ENCODE data around the gene VOPP1. TPM values are rescaled to one million over a fixed set of nuclear protein-coding genes. Genes with fewer than 3 reads are reported as not detected.

VOPP1 gene
- total and polyA plus RNA-seq, 2 of the 13 experiments (the other 11 are each of a cell fraction or from before 2014, with no cell fraction given): 21.8 to 55.3 TPM

DNA sequence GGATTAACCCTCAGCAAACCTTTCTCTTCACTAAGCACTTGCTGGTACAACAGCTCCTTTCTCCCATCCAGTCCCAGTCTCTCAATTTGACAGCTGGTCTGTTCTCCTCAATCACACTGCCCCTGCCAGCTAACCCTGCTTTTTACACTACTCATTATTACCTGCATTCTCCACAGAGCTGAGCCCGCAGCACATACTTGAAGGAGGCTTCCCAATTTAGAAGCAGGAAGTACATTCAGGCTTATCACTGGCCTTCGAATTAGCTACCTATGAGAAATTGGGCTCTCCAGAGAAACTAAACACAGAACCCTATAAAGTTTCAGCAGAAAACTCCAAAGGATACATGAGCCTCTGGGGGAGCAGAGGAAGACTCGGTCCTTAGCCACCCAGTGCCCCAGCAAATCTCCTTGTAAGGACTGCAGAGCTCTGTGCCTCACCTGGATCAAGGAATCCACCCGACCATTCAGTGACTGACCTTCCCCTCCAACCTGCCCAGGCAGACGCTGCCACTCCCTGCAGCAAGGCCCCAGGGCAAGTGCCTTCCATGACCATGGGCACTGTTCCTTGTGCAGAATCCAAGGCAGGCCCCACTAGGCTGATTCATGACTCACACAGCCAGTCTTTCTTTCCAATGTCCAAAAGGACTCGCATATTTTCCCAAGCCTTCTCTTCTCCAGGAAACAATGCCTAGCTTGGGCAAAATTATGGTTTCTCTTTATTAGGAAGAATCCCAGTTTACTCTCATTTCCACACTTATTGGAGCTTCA lies 68.0 kb downstream of the VOPP1 start (continued):
- no peak for TF ChIP-seq NFE2 (CRISPR knock-in tag; IDR thresholded peaks at IDR 0.05)

DNA sequence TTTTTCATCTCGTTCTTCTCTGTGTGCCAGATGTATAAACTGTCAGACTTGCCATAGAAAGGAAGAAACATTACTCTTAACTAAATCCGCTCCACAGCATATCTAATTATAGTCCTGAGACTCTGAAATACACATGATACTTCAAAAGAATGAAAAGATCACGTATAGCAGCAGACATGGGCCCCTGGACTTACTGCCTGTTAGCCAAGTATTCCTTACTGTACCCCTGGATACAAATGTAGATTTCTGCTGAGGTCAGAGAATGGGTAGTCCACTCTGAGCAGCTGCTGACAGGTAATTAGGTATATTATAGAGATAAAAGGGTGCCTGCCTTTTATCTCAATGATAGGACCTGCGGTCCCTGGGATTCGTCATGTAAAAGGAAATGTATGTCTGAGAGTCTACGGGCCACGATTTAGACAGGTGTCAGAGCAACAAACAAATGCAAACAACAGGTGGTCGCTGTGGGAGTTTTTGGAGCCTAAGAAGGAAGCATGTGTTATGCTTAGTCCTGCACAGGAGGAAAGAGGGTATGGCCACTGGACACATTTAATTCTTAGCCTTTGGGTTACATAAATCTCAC lies 69.4 kb downstream of the VOPP1 start:
- no peak overlapping the region for H3K27ac ChIP-seq (ENCODE audit: extremely low read length, insufficient read depth, low read length)
- in situ Hi-C loops (cut with HindIII; ENCODE audit: extremely low pct_ligation_motif_present, low pct_unique_long_range_greater_than_20kb): no loop called here
- H4K20me1 ChIP-seq (ENCODE audit: insufficient read depth, low read length): no peaks in the 10 kb centered on the region
- BruUV-seq (replicated peaks): no TSS peak
- no peaks in the 10 kb centered on the region for H3K79me2 ChIP-seq (ENCODE audit: insufficient read depth, low read length)
- intact Hi-C loops (cut with micrococcal nuclease; ENCODE audit: unreplicated experiment): no loop called here
- H3K36me3 ChIP-seq (replicated peaks in 1 of 2; ENCODE audit: control insufficient read depth in 1 of 2, insufficient read depth in 2 of 2, low read length in 2 of 2): peaks cover 0 to 3% of the 10 kb centered on the region in 2 experiments
- 98% methylated on average over 8 of the region's 8 CpGs for WGBS (ENCODE audit: low lambda C conversion rate)
- peaks cover 1% of the 10 kb centered on the region; the same call in 1 of the 2 replicates for H3K4me1 ChIP-seq (ENCODE audit: insufficient read depth, low read length)
- FAIRE-seq: no peak
- no peak for DNase-seq (ENCODE audit: low spot score)
- ATAC-seq: no peak
- H3K4me3 ChIP-seq (replicated peaks in 1 of 3; ENCODE audit: insufficient read depth in 1 of 3, low read depth in 2 of 3, low read length in 3 of 3): no peak overlapping the region
- H3K27me3 ChIP-seq (ENCODE audit: control insufficient read depth in 1 of 2, insufficient read depth in 2 of 2, low read length in 2 of 2): no peaks in the 10 kb centered on the region
- ChIA-PET CTCF (ENCODE audit: low intra/inter-chr PET ratio, low total read pairs) (no interaction called here), POLR2A (no interaction called here)
- no peaks in the 10 kb centered on the region for H3K9me3 ChIP-seq (ENCODE audit: low read length)
- TF ChIP-seq, protein P1, sequence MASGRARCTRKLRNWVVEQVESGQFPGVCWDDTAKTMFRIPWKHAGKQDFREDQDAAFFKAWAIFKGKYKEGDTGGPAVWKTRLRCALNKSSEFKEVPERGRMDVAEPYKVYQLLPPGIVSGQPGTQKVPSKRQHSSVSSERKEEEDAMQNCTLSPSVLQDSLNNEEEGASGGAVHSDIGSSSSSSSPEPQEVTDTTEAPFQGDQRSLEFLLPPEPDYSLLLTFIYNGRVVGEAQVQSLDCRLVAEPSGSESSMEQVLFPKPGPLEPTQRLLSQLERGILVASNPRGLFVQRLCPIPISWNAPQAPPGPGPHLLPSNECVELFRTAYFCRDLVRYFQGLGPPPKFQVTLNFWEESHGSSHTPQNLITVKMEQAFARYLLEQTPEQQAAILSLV (CRISPR knock-in tag; IDR thresholded peaks at IDR 0.05; ENCODE audit: borderline replicate concordance): no peak
- H3K4me2 ChIP-seq (ENCODE audit: low read depth, low read length): no peak overlapping the region
- no peak overlapping the region for H2AFZ ChIP-seq (ENCODE audit: low read length)
- H3K9ac ChIP-seq (ENCODE audit: insufficient read depth, low read depth, low read length): no peak overlapping the region

DNA sequence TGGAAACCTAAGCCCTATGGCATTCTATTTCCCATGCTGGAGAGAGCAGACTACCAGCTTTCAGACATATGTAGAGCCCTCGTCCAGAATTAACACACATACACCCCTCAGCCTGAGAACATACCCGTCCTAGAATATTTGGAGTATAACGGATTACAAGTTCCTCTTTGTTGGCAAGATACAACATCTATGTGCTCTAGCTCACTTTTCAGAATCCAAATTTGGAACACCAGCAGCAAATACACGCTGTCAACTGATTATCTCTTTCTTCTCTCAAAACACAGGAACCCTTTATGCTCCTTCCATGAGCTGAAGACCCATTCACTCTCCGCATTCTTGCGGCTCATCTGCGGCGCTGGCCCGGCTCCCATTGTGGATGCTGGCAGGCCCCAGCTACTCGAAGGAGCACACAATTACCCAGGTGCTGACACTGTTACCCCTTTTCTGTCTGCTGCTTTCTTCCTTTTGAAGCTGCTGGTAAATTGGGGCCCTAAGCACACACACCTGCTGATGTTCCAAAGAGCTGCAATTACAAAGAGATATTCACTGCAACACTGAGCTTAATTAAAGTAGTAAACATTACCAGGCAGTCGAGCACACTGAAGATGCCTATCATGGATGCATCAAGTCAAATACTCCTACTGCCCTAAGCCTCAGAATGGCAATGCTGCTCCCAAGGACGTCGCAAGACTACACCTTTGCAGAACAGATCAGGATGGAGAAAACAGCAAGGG lies 70.0 kb downstream of the VOPP1 start:
- no TSS peak for BruUV-seq (replicated peaks)
- H3K27me3 ChIP-seq (ENCODE audit: control insufficient read depth in 1 of 2, insufficient read depth in 2 of 2, low read length in 2 of 2): no peaks in the 10 kb centered on the region
- H4K20me1 ChIP-seq (ENCODE audit: insufficient read depth, low read length): no peaks in the 10 kb centered on the region
- intact Hi-C loops (cut with micrococcal nuclease; ENCODE audit: unreplicated experiment) (no loop called here), in situ Hi-C loops (cut with HindIII; ENCODE audit: extremely low pct_ligation_motif_present, low pct_unique_long_range_greater_than_20kb) (no loop called here)
- no peak overlapping the region for H3K4me3 ChIP-seq (replicated peaks in 1 of 3; ENCODE audit: insufficient read depth in 1 of 3, low read depth in 2 of 3, low read length in 3 of 3)
- H3K9me3 ChIP-seq (ENCODE audit: low read length): no peaks in the 10 kb centered on the region
- no peak for FAIRE-seq
- H2AFZ ChIP-seq (ENCODE audit: low read length): no peak overlapping the region
- H3K4me1 ChIP-seq (ENCODE audit: insufficient read depth, low read length): no peaks in the 10 kb centered on the region
- CTCF ChIA-PET (ENCODE audit: low intra/inter-chr PET ratio, low total read pairs): no interaction called here
- POLR2A ChIA-PET: no interaction called here
- H3K9ac ChIP-seq (ENCODE audit: insufficient read depth, low read depth, low read length): no peak overlapping the region
- DNase-seq (ENCODE audit: low spot score): no peak
- WGBS (ENCODE audit: low lambda C conversion rate): 94% methylated on average over 13 of the region's 13 CpGs
- H3K79me2 ChIP-seq (ENCODE audit: insufficient read depth, low read length): no peaks in the 10 kb centered on the region
- peaks cover under 1 to 3% of the 10 kb centered on the region in 2 experiments for H3K36me3 ChIP-seq (replicated peaks in 1 of 2; ENCODE audit: control insufficient read depth in 1 of 2, insufficient read depth in 2 of 2, low read length in 2 of 2)
- H3K27ac ChIP-seq (ENCODE audit: extremely low read length, insufficient read depth, low read length): no peak overlapping the region
- no peak for TF ChIP-seq ZNF7 (CRISPR knock-in tag; IDR thresholded peaks at IDR 0.05)
- TF ChIP-seq SNRNP70 (IDR thresholded peaks at IDR 0.05; ENCODE audit: low read depth, low read length): no peak
- TF ChIP-seq, protein P2, sequence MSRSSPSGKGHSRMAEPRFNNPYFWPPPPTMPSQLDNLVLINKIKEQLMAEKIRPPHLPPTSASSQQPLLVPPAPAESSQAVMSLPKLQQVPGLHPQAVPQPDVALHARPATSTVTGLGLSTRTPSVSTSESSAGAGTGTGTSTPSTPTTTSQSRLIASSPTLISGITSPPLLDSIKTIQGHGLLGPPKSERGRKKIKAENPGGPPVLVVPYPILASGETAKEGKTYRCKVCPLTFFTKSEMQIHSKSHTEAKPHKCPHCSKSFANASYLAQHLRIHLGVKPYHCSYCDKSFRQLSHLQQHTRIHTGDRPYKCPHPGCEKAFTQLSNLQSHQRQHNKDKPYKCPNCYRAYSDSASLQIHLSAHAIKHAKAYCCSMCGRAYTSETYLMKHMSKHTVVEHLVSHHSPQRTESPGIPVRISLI (CRISPR knock-in tag; IDR thresholded peaks at IDR 0.05; ENCODE audit: borderline replicate concordance): no peak
- TF ChIP-seq TRIM24 (CRISPR knock-in tag; IDR thresholded peaks at IDR 0.05): no peak
- TF ChIP-seq ZNF12 (CRISPR knock-in tag; IDR thresholded peaks at IDR 0.05): no peak
- TF ChIP-seq NFATC3 (CRISPR knock-in tag; IDR thresholded peaks at IDR 0.05): no peak
- TF ChIP-seq ELF1 (CRISPR knock-in tag; IDR thresholded peaks at IDR 0.05): no peak
- TF ChIP-seq HDAC6 (IDR thresholded peaks at IDR 0.05; ENCODE audit: low read depth, low read length): no peak
- ATAC-seq: no peak
- no peak overlapping the region for H3K4me2 ChIP-seq (ENCODE audit: low read depth, low read length)

Data from HepG2 (cell line).